SU-DHL-6 (cell line): Measurements from ENCODE around the gene OLFML2B.

Experiments used
- H2AFZ ChIP-seq: fragments of 200-600 bp; sonication (generic); 2 replicates; pipeline ENCODE4 v1.6.1; 2014; ENCODE audit warnings: low read depth, mild to moderate bottlenecking, moderate library complexity, mixed read lengths, antibody characterized with exemption, low read length; ENCODE audit not compliant: severe bottlenecking
- H3F3A ChIP-seq: fragments of 200-600 bp; shearing (Covaris generic); 2 replicates; pipeline ENCODE4 v1.6.0; 2016; ENCODE audit warnings: antibody characterized with exemption, mild to moderate bottlenecking; ENCODE audit not compliant: insufficient read depth
- H3K27ac ChIP-seq: fragments of 200-600 bp; sonication (generic); 2 replicates; pipeline ENCODE4 v1.5.1; 2016; ENCODE audit warnings: low read depth, mild to moderate bottlenecking, low read length, moderate library complexity, mixed read lengths
- H3K27me3 ChIP-seq: fragments of 200-600 bp; sonication (generic), shearing (Covaris generic); 2 replicates; pipeline ENCODE4 v1.6.0; 2014; ENCODE audit warnings: mild to moderate bottlenecking, low read length
- H3K36me3 ChIP-seq: fragments of 200-600 bp; sonication (generic); 2 replicates; pipeline ENCODE4 v1.6.1; 2014; ENCODE audit warnings: mild to moderate bottlenecking, low read length, mixed read lengths
- H3K4me2 ChIP-seq: fragments of 300-600, 200-600 bp; shearing (Covaris generic), sonication (generic); 2 replicates; pipeline ENCODE4 v1.6.0; 2014; ENCODE audit warnings: low read length, low read depth, mild to moderate bottlenecking; ENCODE audit not compliant: poor library complexity, severe bottlenecking
- H3K4me3 ChIP-seq: fragments of 200-600 bp; sonication (generic); 2 replicates; pipeline ENCODE4 v1.5.1; 2014; ENCODE audit warnings: antibody characterized with exemption, low read length, mild to moderate bottlenecking, mixed read lengths; ENCODE audit not compliant: insufficient read depth, poor library complexity, severe bottlenecking
- H3K79me2 ChIP-seq: fragments of 200-600 bp; sonication (generic); 2 replicates; pipeline ENCODE4 v1.6.1; 2014; ENCODE audit warnings: mild to moderate bottlenecking, low read length, moderate library complexity; ENCODE audit not compliant: insufficient read depth
- H3K9ac ChIP-seq: fragments of 200-600 bp; sonication (generic); 2 replicates; pipeline ENCODE4 v1.7.0; 2014; ENCODE audit warnings: mild to moderate bottlenecking, low read length
- H3K9me2 ChIP-seq: fragments of 200-600 bp; sonication (generic); replicated peaks from 2 replicates; pipeline ENCODE4 v1.6.1; 2014; ENCODE audit warnings: low read length; ENCODE audit not compliant: insufficient read depth
- H3K9me3 ChIP-seq: fragments of 200-600 bp; sonication (generic); 2 replicates; pipeline ENCODE4 v1.6.1; 2014; ENCODE audit warnings: low read length, mixed read lengths; ENCODE audit not compliant: insufficient read depth
- H4K20me1 ChIP-seq: fragments of 200-600 bp; sonication (generic); 2 replicates; pipeline ENCODE4 v1.6.1; 2014; ENCODE audit warnings: low read depth, mild to moderate bottlenecking, antibody characterized with exemption, low read length, moderate library complexity, mixed read lengths
- CTCF ChIP-seq: fragments of 200-600 bp; sonication (generic); IDR thresholded peaks from one replicate; pipeline ENCODE4 v1.5.1; 2017; ENCODE audit warnings: antibody characterized with exemption, mild to moderate bottlenecking, low read length, moderate library complexity; ENCODE audit not compliant: insufficient read depth, poor library complexity, severe bottlenecking
- EZH2phosphoT487 ChIP-seq: fragments of 200-600 bp; sonication (generic), shearing (Covaris generic); conservative IDR thresholded peaks from 2 replicates; pipeline ENCODE4 v1.6.1; 2018; ENCODE audit warnings: mild to moderate bottlenecking, antibody characterized with exemption, low read length, moderate library complexity, mixed read lengths

Gene OLFML2B

DNA sequence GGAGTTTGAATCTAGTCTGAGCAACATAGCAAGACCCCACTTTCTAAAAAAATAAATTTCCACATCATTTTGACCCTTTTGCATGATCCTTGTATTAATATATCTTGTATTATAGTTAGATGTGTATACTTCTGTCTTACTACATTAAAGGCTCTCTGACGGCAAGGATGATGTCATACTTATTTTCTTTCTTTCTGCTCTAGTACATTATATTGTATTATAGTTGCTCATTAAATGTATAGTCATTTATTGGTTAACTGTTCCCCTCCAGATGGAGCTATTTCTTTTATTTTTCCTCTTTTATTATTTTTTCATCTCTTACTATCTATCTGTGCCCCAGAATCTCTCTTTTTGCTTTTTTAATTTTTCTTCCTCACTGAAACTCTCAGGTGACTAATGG, 15.0 kb upstream of the OLFML2B start:
- no peaks in the 10 kb centered on the region for H4K20me1 ChIP-seq
- no peak overlapping the region for H3K27ac ChIP-seq
- no peak overlapping the region for H3K4me2 ChIP-seq
- H3K4me3 ChIP-seq, result no peak overlapping the region
- H3K9me3 ChIP-seq, result no peaks in the 10 kb centered on the region
- TF ChIP-seq CTCF (no peak), EZH2phosphoT487 (no peak)
- no peaks in the 10 kb centered on the region for H3K9me2 ChIP-seq
- no peak overlapping the region for H3K9ac ChIP-seq
- no peaks in the 10 kb centered on the region for H3K36me3 ChIP-seq
- no peaks in the 10 kb centered on the region for H3K79me2 ChIP-seq
- no peaks in the 10 kb centered on the region for H3K27me3 ChIP-seq
- H2AFZ ChIP-seq, result no peak overlapping the region
- no peaks in the 10 kb centered on the region for H3F3A ChIP-seq

DNA sequence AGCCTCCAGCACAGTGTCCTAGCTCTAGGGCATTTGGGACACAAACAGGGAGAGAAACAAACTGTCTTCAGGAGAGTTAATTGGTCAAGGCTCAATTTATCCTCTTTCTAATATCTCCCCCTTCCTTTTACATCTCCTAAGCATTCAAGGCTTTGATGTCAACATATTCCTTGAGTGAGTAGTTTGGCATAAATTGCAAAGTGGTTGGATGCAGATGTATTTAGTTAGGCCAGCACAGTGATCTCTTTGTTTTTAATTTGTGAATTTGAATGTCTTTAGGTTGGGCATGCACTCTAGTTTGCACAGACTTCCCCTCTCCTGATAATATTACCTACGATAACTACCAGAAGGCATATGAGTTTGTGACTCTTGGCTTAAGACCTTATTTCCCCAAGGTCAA, 12.5 kb upstream of the OLFML2B start:
- TF ChIP-seq EZH2phosphoT487 (no peak), CTCF (no peak)
- no peak overlapping the region for H3K4me2 ChIP-seq
- H3K27ac ChIP-seq, result no peak overlapping the region
- H3K36me3 ChIP-seq, result no peaks in the 10 kb centered on the region
- H4K20me1 ChIP-seq, result no peaks in the 10 kb centered on the region
- H3K79me2 ChIP-seq, result no peaks in the 10 kb centered on the region
- no peaks in the 10 kb centered on the region for H3K27me3 ChIP-seq
- H2AFZ ChIP-seq, result no peak overlapping the region
- H3F3A ChIP-seq, result no peaks in the 10 kb centered on the region
- no peaks in the 10 kb centered on the region for H3K9me2 ChIP-seq
- H3K9me3 ChIP-seq, result no peaks in the 10 kb centered on the region
- H3K9ac ChIP-seq, result no peak overlapping the region
- H3K4me3 ChIP-seq, result no peak overlapping the region

DNA sequence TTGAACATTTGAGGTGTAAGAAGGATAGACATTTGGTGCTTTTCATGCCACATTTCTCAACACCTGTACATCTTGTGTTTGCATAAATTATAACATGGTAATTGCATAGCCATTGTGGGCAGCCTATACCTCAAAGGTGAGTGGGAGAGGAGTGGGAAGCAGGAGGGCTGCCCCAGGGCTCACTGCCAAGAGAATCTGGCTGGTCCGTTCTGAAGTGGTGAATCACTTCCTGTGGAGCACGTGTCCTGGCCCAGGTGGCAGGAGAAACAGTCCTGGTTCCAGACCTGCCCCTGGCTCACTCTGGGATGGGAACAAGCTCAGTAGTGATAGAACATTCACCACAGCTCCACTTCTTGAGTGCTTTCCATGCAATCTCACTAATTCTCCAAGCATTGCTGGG, 11.6 kb upstream of the OLFML2B start:
- no peak overlapping the region for H3K27ac ChIP-seq
- no peak overlapping the region for H3K4me3 ChIP-seq
- H3K9me3 ChIP-seq, result no peaks in the 10 kb centered on the region
- no peaks in the 10 kb centered on the region for H4K20me1 ChIP-seq
- no peak overlapping the region for H2AFZ ChIP-seq
- H3F3A ChIP-seq, result no peaks in the 10 kb centered on the region
- no peak overlapping the region for H3K9ac ChIP-seq
- H3K36me3 ChIP-seq, result no peaks in the 10 kb centered on the region
- no peak for TF ChIP-seq CTCF
- TF ChIP-seq EZH2phosphoT487, result no peak
- H3K9me2 ChIP-seq, result no peaks in the 10 kb centered on the region
- no peak overlapping the region for H3K4me2 ChIP-seq
- H3K79me2 ChIP-seq, result no peaks in the 10 kb centered on the region
- no peaks in the 10 kb centered on the region for H3K27me3 ChIP-seq

GRCh38 chr1:162033428-162033827, 9.8 kb upstream of the OLFML2B start:
- Histone ChIP-seq H3K9me2 (no peaks in the 10 kb centered on the region), H3K27ac (no peak overlapping the region), H3F3A (no peaks in the 10 kb centered on the region), H3K4me3 (no peak overlapping the region), H3K9ac (no peak overlapping the region), H3K79me2 (no peaks in the 10 kb centered on the region), H3K9me3 (no peaks in the 10 kb centered on the region), H3K36me3 (no peaks in the 10 kb centered on the region), H4K20me1 (no peaks in the 10 kb centered on the region), H3K27me3 (no peaks in the 10 kb centered on the region), H2AFZ (no peak overlapping the region), H3K4me2 (no peak overlapping the region)
- TF ChIP-seq CTCF (no peak), EZH2phosphoT487 (no peak)
